ENCODE data around the gene IDH1.

Gene IDH1

DNA sequence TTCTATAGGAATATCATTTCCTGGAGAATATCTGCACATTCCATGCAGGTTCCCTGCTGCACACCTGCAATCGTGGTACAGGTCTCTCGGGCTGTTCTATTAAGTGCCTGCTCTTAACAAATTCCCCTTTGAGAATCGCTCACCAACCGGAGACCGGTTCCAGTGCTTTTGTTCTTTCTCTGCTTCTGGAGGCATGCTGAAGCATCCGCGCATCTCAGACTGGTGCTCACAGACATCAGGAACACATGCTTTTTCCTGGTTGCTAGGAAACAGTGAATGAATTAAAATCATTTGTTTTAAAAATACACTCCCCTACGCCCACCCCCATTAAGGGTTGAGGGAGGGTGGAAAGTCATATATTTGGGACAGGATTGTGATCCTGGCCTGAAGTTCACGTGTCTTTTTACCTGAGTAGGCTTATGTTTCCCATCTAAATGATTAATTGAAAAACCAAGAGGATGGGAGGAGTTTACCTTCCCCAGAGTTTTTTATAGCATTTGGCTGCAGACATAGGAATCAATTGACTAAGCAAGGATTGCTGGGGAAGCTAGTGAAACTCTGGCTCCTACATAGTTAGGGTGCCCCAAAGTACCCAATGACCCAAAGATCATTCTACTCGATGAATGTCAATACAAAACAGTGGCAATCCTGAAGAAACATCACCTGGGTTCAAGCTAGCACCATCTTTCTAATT lies 64.9 kb downstream of the IDH1 start, which contains the start of gene C2orf80:
Gene C2orf80 (minus strand): TSS at position 221 of the 694 bp plus-strand sequence. CDS start 3,044 bp downstream, outside the sequence.
- TF ChIP-seq, protein P1, sequence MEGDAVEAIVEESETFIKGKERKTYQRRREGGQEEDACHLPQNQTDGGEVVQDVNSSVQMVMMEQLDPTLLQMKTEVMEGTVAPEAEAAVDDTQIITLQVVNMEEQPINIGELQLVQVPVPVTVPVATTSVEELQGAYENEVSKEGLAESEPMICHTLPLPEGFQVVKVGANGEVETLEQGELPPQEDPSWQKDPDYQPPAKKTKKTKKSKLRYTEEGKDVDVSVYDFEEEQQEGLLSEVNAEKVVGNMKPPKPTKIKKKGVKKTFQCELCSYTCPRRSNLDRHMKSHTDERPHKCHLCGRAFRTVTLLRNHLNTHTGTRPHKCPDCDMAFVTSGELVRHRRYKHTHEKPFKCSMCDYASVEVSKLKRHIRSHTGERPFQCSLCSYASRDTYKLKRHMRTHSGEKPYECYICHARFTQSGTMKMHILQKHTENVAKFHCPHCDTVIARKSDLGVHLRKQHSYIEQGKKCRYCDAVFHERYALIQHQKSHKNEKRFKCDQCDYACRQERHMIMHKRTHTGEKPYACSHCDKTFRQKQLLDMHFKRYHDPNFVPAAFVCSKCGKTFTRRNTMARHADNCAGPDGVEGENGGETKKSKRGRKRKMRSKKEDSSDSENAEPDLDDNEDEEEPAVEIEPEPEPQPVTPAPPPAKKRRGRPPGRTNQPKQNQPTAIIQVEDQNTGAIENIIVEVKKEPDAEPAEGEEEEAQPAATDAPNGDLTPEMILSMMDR (conservative IDR thresholded peaks at IDR 0.05; ENCODE audit: low read depth, low read length): no peak
- no peak for DNase-seq (ENCODE audit: low read depth)
- no peak within 1 kb of the TSS for H3K4me3 ChIP-seq (ENCODE audit: low read length)

DNA sequence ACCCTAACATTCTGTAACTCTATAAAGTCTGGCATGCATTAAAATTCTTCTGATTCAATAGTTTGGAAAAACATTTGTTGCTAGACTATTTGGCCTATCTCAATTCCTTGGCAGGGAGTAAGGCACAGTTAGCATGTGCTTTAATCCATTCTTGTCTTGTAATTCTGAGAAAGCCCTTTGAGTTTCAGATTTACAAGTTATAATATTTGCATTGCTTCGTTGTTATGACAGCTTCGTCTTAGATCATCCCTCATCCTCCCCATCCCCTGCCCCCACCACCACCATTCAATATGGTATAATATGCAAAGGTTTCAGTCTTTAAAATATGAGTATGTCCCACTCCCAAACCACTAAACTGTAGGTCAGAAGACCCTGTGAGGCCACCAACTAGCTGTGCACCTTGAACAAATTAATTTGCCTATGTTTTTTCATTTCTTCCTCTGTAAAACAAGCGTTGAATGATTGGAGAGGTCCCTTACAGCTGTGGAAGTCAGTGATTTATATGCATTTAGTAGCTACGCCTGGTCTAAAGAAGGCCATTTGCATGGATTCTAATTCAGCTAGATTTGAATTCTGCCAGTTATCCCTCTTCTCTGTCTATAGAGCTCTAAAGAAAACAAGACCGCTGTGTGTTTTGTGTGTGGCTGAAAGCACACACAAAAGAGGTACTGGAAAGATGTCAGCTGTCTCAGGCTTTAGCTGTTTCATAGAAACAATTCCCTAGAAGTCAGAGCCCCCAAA lies 65.6 kb downstream of the IDH1 start:
- TF ChIP-seq, protein P1 (conservative IDR thresholded peaks at IDR 0.05; ENCODE audit: low read depth, low read length): no peak
- no peak for DNase-seq (ENCODE audit: low read depth)
- H3K4me3 ChIP-seq (ENCODE audit: low read length): no peak overlapping the region

DNA sequence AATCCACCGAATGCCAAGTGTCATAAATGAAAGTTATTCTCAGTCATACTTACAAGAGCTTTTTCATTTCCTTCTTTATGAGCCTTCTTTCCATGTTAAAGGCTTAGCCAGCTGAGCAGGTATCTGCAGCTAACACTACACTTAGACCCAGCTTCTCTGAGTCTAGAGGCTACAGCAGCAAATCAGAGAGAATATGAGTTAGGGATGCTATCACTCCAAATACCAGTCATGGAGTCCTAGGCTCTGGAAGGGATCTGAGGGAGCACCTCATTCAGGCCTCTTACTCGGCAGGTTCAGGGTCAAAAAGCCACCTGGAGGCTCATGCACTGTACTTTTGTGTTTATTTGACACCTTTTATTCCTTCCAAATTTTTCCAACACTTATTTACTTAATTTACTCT lies 68.0 kb downstream of the IDH1 start:
- H3K4me3 ChIP-seq (ENCODE audit: low read length): no peak overlapping the region
- DNase-seq (ENCODE audit: low read depth): no peak
- TF ChIP-seq, protein P1 (conservative IDR thresholded peaks at IDR 0.05; ENCODE audit: low read depth, low read length): no peak

DNA sequence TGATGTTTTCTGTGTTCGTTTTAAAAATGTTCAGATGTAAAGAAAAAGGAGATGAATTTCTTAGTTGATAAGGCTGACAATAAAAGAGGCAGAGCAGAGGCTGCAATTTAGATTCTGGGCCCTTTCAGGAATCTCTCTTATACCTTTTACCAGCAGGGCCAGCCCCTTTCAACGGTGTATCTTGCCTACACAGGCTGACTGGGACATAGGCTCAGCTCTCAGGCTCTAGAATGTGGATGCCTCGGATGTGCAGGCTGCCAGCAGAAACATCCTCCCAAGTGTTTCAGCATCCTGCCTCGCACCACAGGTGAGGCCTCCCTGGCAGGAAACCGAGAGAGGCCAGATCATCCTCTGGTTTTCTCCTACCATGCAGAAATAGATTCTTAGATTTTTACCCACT lies 68.4 kb downstream of the IDH1 start:
- H3K4me3 ChIP-seq (ENCODE audit: low read length): no peak overlapping the region
- TF ChIP-seq, protein P1 (conservative IDR thresholded peaks at IDR 0.05; ENCODE audit: low read depth, low read length): no peak
- no peak for DNase-seq (ENCODE audit: low read depth)

Measured in retinal pigment epithelial cell (primary cell).